Stimulated activated naive CD8-positive, alpha-beta T cell treated with anti-CD3 and anti-CD28 coated beads, Interleukin-15, amount 100 ng/mL, for 72 hours (primary cell): ENCODE measurements around the gene TBX2.
A peak's percentile ranks its signal among the peaks of the same experiment; 100 is the strongest.

Source experiments
- ATAC-seq: fragments of 150-1000 bp; cut with Tn5 transposase; 2 replicates; pipeline ENCODE4 v1.10.0; 2021; ENCODE audit warnings: mild to moderate bottlenecking, moderate library complexity
- DNase-seq, 2 donors: peaks; one replicate each; pipeline ENCODE4 v3.0.0; 2021 to 2022
- H3K27ac Mint-ChIP-seq, 2 donors: one replicate each; pipeline ENCODE4 v1.8.0; 2022; ENCODE audit warnings: mild to moderate bottlenecking in 2 of 2, mixed read lengths in 2 of 2, moderate library complexity in 2 of 2
- H3K27me3 Mint-ChIP-seq: one replicate; pipeline ENCODE4 v1.8.0; 2022; ENCODE audit warnings: mixed read lengths
- H3K4me1 Mint-ChIP-seq: one replicate; pipeline ENCODE4 v1.8.0; 2022; ENCODE audit warnings: mild to moderate bottlenecking, mixed read lengths
- H3K4me3 Mint-ChIP-seq, 2 donors: one replicate each; pipeline ENCODE4 v1.8.0; 2022; ENCODE audit warnings: mild to moderate bottlenecking in 2 of 2, mixed read lengths in 2 of 2, moderate library complexity in 1 of 2
- H3K9me3 Mint-ChIP-seq, 2 donors: one replicate each; pipeline ENCODE4 v1.8.0; 2022; ENCODE audit warnings: mixed read lengths in 2 of 2

The TBX2 gene

DNA sequence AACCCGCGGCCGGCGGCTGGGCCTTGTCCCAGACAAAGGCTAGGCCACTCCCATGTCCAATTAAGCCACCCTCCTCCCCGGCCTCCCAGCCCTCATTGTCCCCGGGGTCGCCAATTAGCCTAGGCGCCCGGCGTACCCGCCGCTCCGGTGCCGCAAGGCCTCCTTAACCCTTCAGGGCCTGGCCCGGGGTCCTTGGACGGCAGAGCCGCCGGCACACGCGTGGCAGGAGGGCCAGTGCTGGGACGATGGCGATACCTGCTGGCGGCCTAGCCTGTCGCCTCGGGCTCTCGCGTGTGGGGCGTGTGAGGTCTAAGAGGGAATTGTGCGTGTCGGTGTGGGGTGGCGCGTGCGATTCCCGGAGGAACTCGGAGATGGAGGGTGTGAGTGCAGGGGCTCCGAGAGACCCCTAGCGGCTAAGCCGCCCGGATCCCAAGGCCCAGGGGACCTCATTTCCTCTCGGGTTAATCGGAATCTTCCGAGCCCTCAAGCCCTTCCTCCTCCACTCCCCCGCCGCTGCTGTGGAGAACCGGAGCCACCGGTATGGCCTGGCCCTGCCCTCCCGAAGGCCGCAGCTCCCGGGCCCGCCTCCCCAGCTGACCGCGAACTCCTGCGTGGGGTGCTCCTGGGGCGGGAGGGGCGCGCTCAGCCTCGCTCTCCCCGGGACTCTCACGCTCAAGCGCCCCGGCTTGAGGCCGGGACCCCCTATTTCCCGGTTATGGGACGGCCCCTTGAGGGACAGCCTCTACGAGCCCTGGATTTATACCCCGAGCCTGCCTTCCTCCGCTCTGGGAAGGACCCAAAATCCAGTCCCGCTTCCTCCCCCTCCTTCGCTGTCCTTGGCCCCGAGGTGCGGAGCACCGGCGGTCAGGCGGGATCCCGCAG, 11.9 kb downstream of the TBX2 start:
- Mint-ChIP-seq H3K4me3 (peak overlapping the region; percentile 83 to 86), H3K27ac (peak overlapping the region in 1 of 2 donors; percentile 25), H3K27me3 (peaks cover 85% of the 10 kb centered on the region), H3K4me1 (peaks cover 35% of the 10 kb centered on the region), H3K9me3 (no peaks in the 10 kb centered on the region)
- ATAC-seq (peak; percentile 23), DNase-seq (peak in 1 of 2 donors; percentile 64)

DNA sequence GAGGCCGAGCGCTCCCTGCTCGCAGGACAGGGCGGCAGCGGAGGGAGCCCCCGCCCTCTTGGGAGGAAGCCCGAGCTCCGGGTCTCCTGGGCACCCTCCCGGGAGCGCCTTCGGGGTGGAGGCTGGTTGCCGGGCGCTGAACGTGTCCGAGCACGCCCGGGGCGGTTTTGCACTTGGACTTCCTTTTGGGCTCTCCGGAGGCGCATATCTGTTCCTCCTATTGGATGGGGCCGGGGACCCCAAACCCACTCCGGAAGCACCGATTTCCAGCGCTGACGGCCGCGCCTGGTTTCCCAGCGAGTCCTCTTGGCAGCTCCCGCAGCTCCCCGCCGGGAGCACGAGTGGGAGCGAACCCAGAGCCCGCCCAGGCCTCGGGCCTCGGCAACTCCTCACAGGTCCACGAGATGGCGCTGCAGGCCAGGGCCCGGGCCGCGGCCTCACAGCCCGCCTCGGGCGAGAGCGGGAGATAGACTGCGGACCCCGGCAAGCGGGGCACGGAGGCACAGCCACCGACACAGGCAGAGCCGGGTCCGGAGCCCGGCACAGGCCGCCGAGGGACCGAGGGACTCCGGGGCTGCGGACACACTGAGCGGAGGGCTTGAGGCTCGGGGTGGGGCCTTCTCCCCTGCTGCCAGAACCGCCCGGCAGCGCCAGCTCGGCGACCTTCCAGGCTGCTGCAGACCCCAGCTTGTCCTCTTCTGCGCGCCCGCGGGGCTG, 12.7 kb downstream of the TBX2 start:
- ATAC-seq (peak; percentile 66), DNase-seq (peak; percentile 84 to 86)
- Mint-ChIP-seq H3K27me3 (peaks cover 84% of the 10 kb centered on the region), H3K4me3 (peak overlapping the region; percentile 83 to 86), H3K27ac (peak overlapping the region in 1 of 2 donors; percentile 7), H3K4me1 (peaks cover 40% of the 10 kb centered on the region), H3K9me3 (no peaks in the 10 kb centered on the region)

DNA sequence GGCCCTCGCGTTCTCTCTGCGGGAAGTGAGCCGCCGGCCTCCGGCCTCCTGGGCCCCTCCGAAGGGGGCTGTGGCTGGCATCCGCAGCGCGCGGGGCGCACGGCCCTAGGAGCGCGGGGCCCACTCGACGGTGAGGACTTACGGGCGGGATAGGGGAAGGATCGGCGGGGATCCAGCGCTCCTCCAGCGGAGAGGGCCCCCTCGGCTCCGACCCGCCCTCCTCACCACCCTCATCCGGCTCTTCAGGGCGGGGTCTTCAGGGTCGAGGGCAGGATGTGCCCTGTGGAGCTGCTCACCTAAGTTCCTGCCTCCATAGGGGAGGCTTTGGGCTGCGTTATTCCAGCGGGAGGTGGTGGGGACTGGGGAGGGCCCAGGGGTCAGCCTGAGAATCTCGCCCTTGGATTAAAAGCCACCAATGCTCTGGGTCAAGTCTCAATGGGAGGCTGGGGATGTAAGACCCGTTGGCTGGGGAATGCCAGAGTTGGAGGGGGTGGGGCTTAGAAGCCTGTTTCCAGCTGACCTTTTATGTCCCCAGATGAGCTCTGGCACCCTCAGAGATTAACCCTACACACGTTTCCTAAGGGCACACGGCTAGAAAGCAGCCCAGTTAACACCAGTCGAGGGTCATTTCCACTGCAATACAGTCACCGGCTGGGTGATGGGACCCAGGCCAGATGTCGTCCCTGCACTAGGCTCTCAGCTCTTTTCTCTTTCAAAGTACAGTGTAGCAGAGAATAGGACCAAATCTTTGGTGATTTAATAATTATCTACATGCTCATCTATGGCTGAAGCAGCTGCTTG, 13.4 kb downstream of the TBX2 start:
- H3K27ac Mint-ChIP-seq = peak overlapping the region; percentile 19 to 76
- ATAC-seq (peak; percentile 17), DNase-seq (no peak)
- no peaks in the 10 kb centered on the region for H3K9me3 Mint-ChIP-seq
- peaks cover 34% of the 10 kb centered on the region for H3K4me1 Mint-ChIP-seq
- peaks cover 82% of the 10 kb centered on the region for H3K27me3 Mint-ChIP-seq
- H3K4me3 Mint-ChIP-seq = peak overlapping the region; percentile 80 to 86

DNA sequence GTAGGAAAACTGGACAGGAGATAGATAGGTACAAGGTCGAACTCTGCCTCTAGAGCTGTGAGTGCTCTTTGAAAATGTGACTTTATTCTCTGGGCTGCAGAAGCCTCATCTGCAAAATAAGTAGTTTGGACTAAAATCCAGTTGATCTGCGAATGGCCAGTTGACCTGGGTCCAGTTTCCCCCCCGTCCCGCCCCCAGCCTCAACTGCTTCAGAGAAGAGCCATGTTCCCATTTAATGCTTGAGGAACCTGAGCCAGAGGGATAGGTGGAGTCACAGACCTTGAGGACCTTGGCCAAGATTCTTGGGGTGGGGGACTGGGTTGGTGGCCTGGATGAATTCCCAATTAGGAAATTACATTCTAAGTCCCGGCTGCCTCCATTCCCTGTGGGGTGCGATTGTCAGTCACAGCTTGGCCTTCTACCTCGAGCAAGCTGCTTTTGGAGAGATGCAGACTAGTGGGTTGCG, 14.1 kb downstream of the TBX2 start:
- no peaks in the 10 kb centered on the region for H3K9me3 Mint-ChIP-seq
- no peak for ATAC-seq
- H3K4me1 Mint-ChIP-seq = peaks cover 27% of the 10 kb centered on the region
- H3K4me3 Mint-ChIP-seq = peak overlapping the region; percentile 80 to 86
- H3K27me3 Mint-ChIP-seq = peaks cover 78% of the 10 kb centered on the region
- peak overlapping the region in 1 of 2 donors; percentile 76 for H3K27ac Mint-ChIP-seq
- DNase-seq = no peak

DNA sequence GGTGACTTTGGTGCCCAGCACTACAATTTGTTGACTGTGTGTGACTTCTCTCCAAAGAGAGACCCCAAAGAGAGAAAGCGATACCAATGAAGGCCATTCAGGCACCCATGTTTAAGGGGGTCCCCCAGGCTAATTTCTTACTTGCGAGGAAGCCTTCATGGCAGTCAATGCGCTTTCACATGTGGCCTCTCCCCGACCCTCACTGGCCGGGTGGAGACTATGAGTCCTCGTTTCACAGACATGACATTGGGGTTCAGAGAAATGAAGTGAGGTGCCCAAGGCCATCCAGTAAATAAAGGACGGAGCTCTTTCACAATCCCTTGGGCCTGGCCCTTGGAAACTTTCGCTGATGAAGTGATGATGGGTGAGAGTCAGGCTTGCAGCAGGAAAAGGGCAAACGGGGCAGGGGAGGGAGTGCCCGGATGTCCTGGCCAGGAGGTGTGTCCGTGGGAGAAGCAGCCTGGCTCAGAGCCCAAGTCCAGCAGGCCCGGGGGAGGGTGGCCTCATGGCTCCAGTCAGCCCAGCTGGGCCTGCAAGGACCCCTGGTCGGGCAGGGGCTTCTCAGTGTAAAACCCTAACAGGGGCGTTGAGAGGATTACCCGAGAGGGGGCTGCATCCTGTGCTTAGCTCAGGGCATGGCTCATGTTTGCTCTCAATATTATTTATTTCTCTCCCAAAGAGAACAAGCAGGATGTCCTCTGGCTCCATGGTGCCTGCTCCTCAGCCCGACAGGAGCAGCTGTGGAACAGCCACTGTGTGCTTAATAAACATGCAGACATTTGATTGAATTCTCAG, 14.7 kb downstream of the TBX2 start:
- H3K27ac Mint-ChIP-seq = no peak overlapping the region
- DNase-seq (no peak), ATAC-seq (no peak)
- H3K9me3 Mint-ChIP-seq = no peaks in the 10 kb centered on the region
- H3K27me3 Mint-ChIP-seq = peaks cover 78% of the 10 kb centered on the region
- peaks cover 25% of the 10 kb centered on the region for H3K4me1 Mint-ChIP-seq
- H3K4me3 Mint-ChIP-seq = no peak overlapping the region

DNA sequence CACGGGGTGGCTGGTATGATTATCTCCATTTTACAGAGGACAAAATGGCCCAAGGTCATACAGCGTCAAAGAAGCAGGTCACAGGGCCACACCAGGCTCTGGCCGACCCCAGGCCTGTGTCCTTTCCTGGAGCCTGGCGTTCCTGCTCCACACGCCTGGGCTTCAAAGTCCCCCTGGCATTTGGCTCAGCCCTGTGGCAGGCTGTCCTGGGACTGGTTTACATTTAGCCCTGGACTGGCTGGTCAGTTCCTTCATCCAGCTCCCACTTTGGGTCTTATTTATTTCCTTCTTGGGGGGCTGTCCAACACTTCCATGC, 15.3 kb downstream of the TBX2 start:
- no peak overlapping the region for H3K27ac Mint-ChIP-seq
- H3K9me3 Mint-ChIP-seq = no peaks in the 10 kb centered on the region
- peaks cover 23% of the 10 kb centered on the region for H3K4me1 Mint-ChIP-seq
- no peak for DNase-seq
- no peak for ATAC-seq
- H3K27me3 Mint-ChIP-seq = peaks cover 80% of the 10 kb centered on the region
- H3K4me3 Mint-ChIP-seq = no peak overlapping the region

DNA sequence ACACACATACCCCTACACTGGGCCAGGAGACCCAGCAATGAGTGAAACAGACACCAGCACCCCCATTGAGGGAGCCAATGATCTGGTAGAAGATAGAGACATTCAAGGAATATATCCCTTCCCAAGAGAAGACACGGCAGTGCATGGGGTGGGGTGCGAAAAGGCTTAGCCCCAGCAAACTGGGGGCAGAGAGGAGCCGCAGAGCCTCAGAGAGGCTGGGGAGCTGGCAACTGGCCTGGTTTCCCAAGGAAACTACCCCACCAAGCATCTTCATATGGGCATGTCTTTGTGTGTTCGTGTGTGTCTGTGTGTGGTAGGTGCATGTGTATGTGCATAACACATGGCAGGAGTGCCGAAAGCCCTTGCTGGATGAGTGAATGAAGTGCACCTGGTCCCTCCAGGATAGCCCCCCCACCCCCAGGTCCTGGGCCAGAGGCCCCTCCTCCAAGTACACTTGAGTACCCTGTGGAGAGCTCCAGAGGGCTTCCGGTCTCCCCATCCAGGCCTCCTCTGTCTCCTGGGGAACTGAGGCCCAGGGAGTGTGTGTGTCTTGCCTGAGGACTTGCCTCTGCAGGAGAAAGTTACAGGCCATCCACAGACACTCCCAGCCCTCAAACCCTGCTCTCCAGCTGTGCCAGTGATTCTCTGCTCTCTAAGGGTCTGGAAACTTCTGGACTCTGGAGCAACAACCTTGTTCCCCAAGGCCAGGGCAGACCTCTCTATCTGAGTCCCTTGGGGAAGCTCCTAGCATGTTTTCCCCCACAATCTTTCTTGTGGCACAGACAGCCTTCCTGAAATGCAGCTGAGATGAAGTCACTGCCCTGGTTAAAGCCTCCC, 15.9 kb downstream of the TBX2 start:
- Mint-ChIP-seq H3K9me3 (no peaks in the 10 kb centered on the region), H3K27ac (no peak overlapping the region), H3K4me3 (no peak overlapping the region), H3K27me3 (peaks cover 80% of the 10 kb centered on the region), H3K4me1 (peaks cover 16% of the 10 kb centered on the region)
- DNase-seq = no peak
- ATAC-seq = no peak

DNA sequence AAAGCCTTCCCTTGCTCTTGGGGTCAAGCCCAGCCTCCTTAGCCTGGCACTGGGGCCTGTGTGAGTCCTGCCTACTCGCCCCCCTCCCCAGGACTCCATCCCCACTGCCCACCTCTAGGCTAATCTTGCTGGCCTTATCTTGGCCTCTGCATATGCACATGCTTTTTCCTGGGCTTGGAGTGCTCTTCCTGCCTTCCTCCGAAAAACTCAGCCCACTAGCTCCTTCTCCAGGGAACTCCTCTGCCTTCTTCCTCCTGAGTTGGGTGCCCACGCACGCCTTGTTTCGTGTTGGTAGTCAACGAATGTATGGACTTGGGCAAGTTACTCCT, 16.5 kb downstream of the TBX2 start:
- DNase-seq (no peak), ATAC-seq (no peak)
- H3K4me1 Mint-ChIP-seq = peaks cover 15% of the 10 kb centered on the region
- H3K27me3 Mint-ChIP-seq = peaks cover 80% of the 10 kb centered on the region
- no peak overlapping the region for H3K4me3 Mint-ChIP-seq
- H3K9me3 Mint-ChIP-seq = no peaks in the 10 kb centered on the region
- H3K27ac Mint-ChIP-seq = no peak overlapping the region

DNA sequence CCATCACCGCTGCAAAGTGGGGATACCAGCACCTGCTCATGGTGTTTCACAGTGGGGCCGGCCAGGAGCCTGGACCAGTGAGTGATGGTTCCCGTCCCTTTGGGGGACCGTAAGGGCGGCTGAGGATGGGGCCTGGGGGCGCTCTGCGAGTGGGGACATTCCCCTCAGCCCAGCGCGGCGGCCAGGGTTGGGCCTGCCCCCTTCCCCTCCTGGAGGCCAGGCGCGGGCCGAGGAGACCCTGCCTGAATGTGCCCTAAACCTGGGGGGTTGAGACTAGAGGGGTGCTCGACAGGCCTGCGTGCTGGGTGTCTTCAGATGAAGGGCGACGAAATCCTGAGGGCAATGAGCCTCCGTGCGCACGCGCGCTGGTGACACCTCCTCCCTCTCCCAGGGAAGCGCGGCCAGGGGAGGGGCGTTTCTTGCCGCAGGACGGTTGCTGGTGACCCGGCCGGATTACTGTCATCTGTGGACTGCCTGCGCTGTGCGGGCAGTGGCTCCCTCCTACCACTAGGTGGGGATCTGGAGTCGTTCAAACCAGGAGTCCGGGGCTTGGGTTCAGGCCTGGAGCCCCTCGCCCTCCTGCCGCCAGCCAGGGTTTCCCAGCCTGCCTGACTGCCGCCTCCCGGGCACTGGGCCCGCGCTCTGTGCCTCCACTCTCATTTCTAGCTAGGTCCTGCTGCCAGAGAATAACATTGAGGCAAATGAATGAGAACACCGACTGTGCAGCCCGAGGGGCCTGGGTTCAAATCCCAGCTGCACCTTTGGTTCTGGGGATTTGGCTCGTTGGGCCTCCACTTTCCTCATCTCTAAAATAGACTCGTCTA, 17.1 kb downstream of the TBX2 start:
- peak; percentile 70 to 71 for DNase-seq
- peak overlapping the region in 1 of 2 donors; percentile 33 for H3K4me3 Mint-ChIP-seq
- peaks cover 80% of the 10 kb centered on the region for H3K27me3 Mint-ChIP-seq
- H3K27ac Mint-ChIP-seq = no peak overlapping the region
- peaks cover 15% of the 10 kb centered on the region for H3K4me1 Mint-ChIP-seq
- no peaks in the 10 kb centered on the region for H3K9me3 Mint-ChIP-seq
- peak; percentile 53 for ATAC-seq

DNA sequence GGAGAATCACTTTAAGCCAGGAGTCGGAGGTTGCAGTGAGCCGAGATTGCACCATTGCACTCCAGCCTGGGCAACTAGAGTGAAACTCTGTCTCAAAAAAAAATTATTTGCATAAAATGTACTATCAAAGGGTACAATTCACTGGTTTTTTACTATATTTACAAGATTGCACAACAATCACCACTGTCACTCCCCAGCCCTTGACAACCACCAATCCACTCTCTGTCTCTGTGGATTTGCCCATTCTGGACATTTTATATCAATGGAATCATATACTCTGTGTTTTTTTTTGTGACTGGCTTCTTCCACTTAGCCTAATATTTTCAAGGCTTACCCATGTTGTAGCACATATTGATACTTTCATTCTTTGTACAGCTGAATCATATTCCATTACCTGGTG, 18.8 kb downstream of the TBX2 start:
- H3K27ac Mint-ChIP-seq = no peak overlapping the region
- no peaks in the 10 kb centered on the region for H3K9me3 Mint-ChIP-seq
- no peak for ATAC-seq
- peaks cover 77% of the 10 kb centered on the region for H3K27me3 Mint-ChIP-seq
- no peak for DNase-seq
- peaks cover 10% of the 10 kb centered on the region for H3K4me1 Mint-ChIP-seq
- H3K4me3 Mint-ChIP-seq = no peak overlapping the region

DNA sequence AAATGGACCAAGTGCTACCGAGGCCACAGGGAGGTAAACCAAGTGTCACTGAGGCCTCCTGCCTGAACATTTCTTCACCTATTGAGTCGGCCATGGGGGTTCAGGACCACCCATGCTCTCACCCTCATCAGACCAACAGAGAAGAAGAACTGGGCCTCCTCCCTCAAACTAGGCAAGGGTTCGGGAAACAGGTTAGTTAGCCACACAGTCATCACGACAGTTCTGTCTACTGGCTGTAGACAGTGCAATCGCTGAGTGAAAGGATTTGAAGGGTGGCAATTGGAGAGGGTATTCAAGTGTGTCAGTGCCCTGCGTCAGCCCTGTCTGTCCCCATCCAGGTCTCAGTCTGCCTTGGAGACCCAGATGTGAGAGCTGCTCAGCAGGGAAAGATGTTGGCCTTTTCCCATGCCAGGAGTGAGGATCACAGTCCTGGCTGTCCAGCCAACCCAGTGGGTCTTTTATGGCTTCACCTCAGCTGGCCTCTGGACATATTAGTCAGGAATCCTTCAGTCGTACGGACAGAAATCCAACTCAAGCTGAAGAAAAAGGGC, 19.9 kb downstream of the TBX2 start:
- peaks cover 10% of the 10 kb centered on the region for H3K4me1 Mint-ChIP-seq
- no peak for ATAC-seq
- no peak overlapping the region for H3K4me3 Mint-ChIP-seq
- H3K27me3 Mint-ChIP-seq = peaks cover 66% of the 10 kb centered on the region
- no peak overlapping the region for H3K27ac Mint-ChIP-seq
- DNase-seq = no peak
- no peaks in the 10 kb centered on the region for H3K9me3 Mint-ChIP-seq

DNA sequence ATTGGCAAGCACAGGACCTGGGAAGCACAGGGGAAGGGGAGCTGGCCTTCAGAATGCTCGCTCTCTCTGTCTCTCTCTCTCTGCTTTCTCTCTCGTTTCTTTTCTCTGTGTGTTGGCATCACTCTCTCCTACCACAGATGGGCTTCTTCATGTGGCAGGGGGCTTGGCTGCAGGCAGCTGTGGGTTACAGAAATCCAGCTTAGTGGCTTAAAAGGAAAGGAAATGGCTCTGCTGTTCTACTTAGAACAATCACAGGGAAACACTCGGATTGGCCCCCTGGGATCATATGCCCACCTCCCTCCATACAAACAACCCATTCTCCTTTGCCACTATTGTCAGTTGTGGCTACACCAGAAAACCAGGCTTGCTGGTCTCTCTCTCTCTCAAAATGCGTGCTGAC, 20.4 kb downstream of the TBX2 start:
- H3K27ac Mint-ChIP-seq = peak overlapping the region in 1 of 2 donors; percentile 13
- H3K4me1 Mint-ChIP-seq = peaks cover 10% of the 10 kb centered on the region
- no peak for ATAC-seq
- no peak for DNase-seq
- no peaks in the 10 kb centered on the region for H3K9me3 Mint-ChIP-seq
- H3K4me3 Mint-ChIP-seq = no peak overlapping the region
- peaks cover 65% of the 10 kb centered on the region for H3K27me3 Mint-ChIP-seq

DNA sequence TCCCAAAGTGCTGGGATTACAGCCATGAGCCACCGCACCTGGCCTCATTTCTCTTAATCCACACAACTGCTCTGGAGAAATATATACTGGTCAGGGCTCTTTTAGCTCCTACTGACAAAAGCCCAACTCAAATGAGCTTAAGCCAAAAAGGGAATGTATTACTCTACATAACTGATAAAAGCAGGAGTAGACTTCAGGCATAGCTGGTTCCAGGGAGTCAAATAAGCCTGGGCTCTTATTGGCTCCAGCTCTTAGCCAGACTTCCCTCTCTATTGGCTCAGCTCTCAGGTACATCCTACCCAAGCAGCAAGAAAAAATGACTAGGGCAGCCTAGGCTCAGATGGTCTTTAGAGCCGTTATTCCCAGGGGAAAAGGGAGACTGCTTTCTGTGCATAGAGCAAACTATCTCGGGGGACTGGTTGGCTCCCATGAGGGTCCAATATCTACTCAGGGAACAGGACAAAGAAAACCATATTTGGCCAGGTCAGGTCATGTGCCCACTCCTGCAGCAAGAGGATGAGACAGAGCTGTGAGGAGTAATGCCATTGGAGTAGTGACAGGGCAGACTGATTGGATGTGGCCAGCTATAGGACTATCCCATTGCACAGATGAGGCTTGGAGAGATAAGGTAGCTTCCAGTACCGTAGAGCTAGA, 21.2 kb downstream of the TBX2 start:
- peaks cover 10% of the 10 kb centered on the region for H3K4me1 Mint-ChIP-seq
- DNase-seq (no peak), ATAC-seq (no peak)
- H3K9me3 Mint-ChIP-seq = no peaks in the 10 kb centered on the region
- H3K4me3 Mint-ChIP-seq = no peak overlapping the region
- H3K27me3 Mint-ChIP-seq = peaks cover 67% of the 10 kb centered on the region
- no peak overlapping the region for H3K27ac Mint-ChIP-seq
